ENCODE results near the gene SLC44A4. TPM values are rescaled to one million over a fixed set of nuclear protein-coding genes. Genes with fewer than 3 reads are reported as not detected.

The SLC44A4 gene
- total RNA-seq, 5 donors from 2014 or later (not counting 1 experiment from before 2014, with no cell fraction given) = 0.13 to 0.96 (median 0.57) TPM; not detected in 2

DNA sequence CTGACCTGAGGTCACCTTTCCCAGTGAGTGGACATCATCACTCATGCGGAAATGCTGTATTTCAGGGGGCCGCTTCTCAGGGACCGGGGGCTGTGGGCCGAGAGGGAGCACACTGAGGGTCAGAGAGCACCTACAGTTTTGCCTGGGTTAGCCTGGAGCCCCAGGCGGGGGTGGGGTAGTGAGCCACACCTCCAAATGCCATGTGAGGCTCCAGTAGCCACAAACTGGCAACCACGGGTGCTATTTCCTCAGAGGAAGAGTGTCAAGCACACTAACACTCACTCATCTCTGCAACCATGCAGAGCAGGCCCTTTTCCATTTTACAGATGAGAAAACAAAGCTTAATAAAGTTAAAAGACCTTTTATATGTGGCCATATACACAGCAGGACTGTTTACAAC, 14.0 kb upstream of the SLC44A4 start:
- Mint-ChIP-seq H3K4me3 (no peak overlapping the region), H3K27me3 (no peaks in the 10 kb centered on the region), H3K36me3 (peaks cover 37% of the 10 kb centered on the region), H3K4me1 (peaks cover 10 to 14% (median 11%) of the 10 kb centered on the region in 3 donors), H3K27ac (no peak overlapping the region), H3K9me3 (no peaks in the 10 kb centered on the region)
- ATAC-seq (replicated peaks in 1 of 4) (no peak), DNase-seq (no peak)
- CTCF ChIA-PET = no interaction called here
- peaks cover 11 to 59% of the 10 kb centered on the region in 2 donors for H3K36me3 ChIP-seq (ENCODE audit: control insufficient read depth in 2 of 2, extremely low read depth in 1 of 2, insufficient read depth in 1 of 2, low read length in 1 of 2)
- H3K27ac ChIP-seq (ENCODE audit: low read length) = no peak overlapping the region
- H3K27me3 ChIP-seq (replicated peaks in 1 of 2; ENCODE audit: control insufficient read depth in 2 of 2, extremely low read depth in 1 of 2, insufficient read depth in 2 of 2, low read length in 1 of 2) = no peaks in the 10 kb centered on the region
- peaks cover 3 to 11% of the 10 kb centered on the region in 2 experiments for H3K4me1 ChIP-seq (ENCODE audit: control insufficient read depth in 1 of 2, extremely low read depth in 1 of 2, insufficient read depth in 2 of 2, low read length in 2 of 2)
- no peaks in the 10 kb centered on the region for H3K9me3 ChIP-seq
- no peak overlapping the region for H3K4me3 ChIP-seq (ENCODE audit: control insufficient read depth in 1 of 2, extremely low read depth in 1 of 2, low read length in 1 of 2)
- POLR2A ChIA-PET = no interaction called here
- WGBS (ENCODE audit: insufficient coverage) = 100% methylated on average over 5 of the region's 6 CpGs

DNA sequence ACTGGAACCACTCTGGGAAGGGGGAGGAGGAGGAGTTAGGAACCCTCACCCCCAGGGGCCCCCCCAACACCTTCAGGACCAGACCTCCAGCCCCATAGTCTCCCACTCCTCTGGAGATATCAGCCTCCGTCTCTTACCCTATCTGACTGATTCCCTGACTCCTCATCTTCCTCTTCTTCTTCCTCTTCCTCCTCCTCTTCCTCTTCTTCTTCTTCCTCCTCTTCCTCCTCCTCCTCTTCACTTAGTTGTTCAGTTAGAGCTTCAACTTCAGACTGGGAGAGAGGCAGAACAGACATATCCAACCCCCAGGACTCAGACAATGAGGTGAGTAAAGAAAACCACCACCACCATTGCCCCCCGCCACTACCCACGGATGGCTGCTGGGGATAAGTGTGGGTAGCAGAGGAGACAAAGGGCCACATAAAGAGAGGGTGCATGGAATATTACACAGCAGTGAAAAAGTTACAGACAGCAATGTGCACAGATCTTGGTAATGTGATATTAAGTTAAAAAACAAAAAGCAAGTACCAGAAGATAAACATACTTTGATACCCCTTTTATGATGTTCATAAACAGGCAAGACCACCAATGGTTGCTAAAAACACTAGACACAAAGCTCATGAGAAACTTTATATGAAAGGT, 10.7 kb upstream of the SLC44A4 start:
- no peaks in the 10 kb centered on the region for H3K4me1 Mint-ChIP-seq
- H3K27me3 ChIP-seq (replicated peaks in 1 of 2; ENCODE audit: control insufficient read depth in 2 of 2, extremely low read depth in 1 of 2, insufficient read depth in 2 of 2, low read length in 1 of 2) = no peaks in the 10 kb centered on the region
- peaks cover 22 to 78% of the 10 kb centered on the region in 2 donors for H3K36me3 ChIP-seq (ENCODE audit: control insufficient read depth in 2 of 2, extremely low read depth in 1 of 2, insufficient read depth in 1 of 2, low read length in 1 of 2)
- no peak overlapping the region for H3K27ac ChIP-seq (ENCODE audit: low read length)
- peaks cover 51% of the 10 kb centered on the region for H3K36me3 Mint-ChIP-seq
- no peaks in the 10 kb centered on the region for H3K9me3 ChIP-seq
- DNase-seq = no peak
- H3K4me1 ChIP-seq (ENCODE audit: control insufficient read depth in 1 of 2, extremely low read depth in 1 of 2, insufficient read depth in 2 of 2, low read length in 2 of 2) = no peaks in the 10 kb centered on the region
- H3K4me3 Mint-ChIP-seq = no peak overlapping the region
- ATAC-seq (replicated peaks in 1 of 4) = no peak
- H3K27ac Mint-ChIP-seq = no peak overlapping the region
- no CpG with 5 or more reads among the region's 3 CpGs for WGBS (ENCODE audit: insufficient coverage)
- POLR2A ChIA-PET = no interaction called here
- no peaks in the 10 kb centered on the region for H3K27me3 Mint-ChIP-seq
- H3K9me3 Mint-ChIP-seq = no peaks in the 10 kb centered on the region
- CTCF ChIA-PET = interaction anchor here in 1 of 2 donors (0.6 to 0.7 kb wide), 2 partner anchors 9 to 98 kb away, joined by 7 read pairs; no protein-coding TSS in a partner anchor
- H3K4me3 ChIP-seq (ENCODE audit: control insufficient read depth in 1 of 2, extremely low read depth in 1 of 2, low read length in 1 of 2) = no peak overlapping the region

DNA sequence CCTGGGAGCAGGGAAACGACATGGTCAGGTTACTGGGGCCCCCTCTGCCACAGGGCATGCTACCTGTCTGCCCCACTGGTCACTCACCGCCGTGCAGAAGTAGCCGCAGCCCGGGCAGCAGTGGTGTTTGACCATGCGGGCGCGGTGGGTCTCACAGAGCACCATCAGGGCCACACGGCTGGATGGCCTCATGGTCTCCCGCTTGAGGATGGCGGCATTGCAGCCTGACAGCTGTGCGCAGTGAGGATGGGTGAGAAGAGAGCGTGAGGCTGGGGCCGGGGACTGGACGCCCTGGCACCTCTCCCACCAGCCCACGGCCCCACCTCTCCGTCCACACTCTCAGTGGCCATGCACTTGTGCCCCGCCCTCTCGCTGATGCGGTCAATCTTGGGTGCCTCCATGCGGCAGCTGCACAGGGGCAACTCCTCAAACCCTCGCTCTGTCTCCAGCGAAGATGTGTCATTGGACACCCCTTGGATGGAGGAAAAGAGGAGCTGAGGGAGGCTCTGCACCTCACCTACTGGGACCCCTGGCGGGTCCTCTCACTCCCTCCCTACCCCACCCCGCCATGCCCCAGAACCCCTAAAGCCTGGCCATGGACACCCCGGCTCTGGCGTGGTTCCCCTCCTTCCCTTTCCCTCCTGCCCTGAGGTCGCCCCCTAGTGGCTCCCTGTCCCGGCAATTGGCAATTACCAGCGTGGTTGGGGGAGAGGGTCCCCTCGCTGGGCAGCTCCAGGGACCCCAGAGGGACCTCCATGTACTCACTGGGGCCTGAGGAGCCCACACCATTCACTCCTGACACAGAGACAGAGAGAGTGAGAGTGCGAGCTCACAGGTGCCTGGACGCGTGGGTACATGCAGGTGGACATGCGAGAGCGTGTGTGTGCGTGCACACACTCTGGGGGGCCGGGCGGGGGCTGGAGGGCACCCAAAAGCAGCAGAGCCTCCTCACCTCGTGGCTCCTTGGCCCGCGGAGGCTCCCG, 9.8 kb upstream of the SLC44A4 start:
- Mint-ChIP-seq H3K27me3 (no peaks in the 10 kb centered on the region), H3K9me3 (no peaks in the 10 kb centered on the region), H3K4me3 (no peak overlapping the region), H3K27ac (no peak overlapping the region), H3K4me1 (no peaks in the 10 kb centered on the region), H3K36me3 (peaks cover 50% of the 10 kb centered on the region)
- H3K4me1 ChIP-seq (ENCODE audit: control insufficient read depth in 1 of 2, extremely low read depth in 1 of 2, insufficient read depth in 2 of 2, low read length in 2 of 2) = no peaks in the 10 kb centered on the region
- DNase-seq (peak in 30 of 35 experiments; percentile 10 to 68 (median 44)), ATAC-seq (replicated peaks in 1 of 4) (peak in 3 of 4 experiments; percentile 41 to 57 (median 55))
- H3K36me3 ChIP-seq (ENCODE audit: control insufficient read depth in 2 of 2, extremely low read depth in 1 of 2, insufficient read depth in 1 of 2, low read length in 1 of 2) = peaks cover 25 to 79% of the 10 kb centered on the region in 2 donors
- CTCF ChIA-PET = interaction anchor here (0.6 to 1.1 kb wide), 5 partner anchors 9 to 97 kb away, joined by 3 to 7 read pairs (median 3); partner anchors contain the start of genes DXO (in 1 of the 2), EHMT2 (in 1 of the 2) and ZBTB12 (in 1 of the 2)
- POLR2A ChIA-PET = no interaction called here
- H3K9me3 ChIP-seq = no peaks in the 10 kb centered on the region
- H3K27me3 ChIP-seq (replicated peaks in 1 of 2; ENCODE audit: control insufficient read depth in 2 of 2, extremely low read depth in 1 of 2, insufficient read depth in 2 of 2, low read length in 1 of 2) = no peaks in the 10 kb centered on the region
- no peak overlapping the region for H3K27ac ChIP-seq (ENCODE audit: low read length)
- WGBS (ENCODE audit: insufficient coverage) = 78% methylated on average over 16 of the region's 43 CpGs
- no peak overlapping the region for H3K4me3 ChIP-seq (ENCODE audit: control insufficient read depth in 1 of 2, extremely low read depth in 1 of 2, low read length in 1 of 2)

DNA sequence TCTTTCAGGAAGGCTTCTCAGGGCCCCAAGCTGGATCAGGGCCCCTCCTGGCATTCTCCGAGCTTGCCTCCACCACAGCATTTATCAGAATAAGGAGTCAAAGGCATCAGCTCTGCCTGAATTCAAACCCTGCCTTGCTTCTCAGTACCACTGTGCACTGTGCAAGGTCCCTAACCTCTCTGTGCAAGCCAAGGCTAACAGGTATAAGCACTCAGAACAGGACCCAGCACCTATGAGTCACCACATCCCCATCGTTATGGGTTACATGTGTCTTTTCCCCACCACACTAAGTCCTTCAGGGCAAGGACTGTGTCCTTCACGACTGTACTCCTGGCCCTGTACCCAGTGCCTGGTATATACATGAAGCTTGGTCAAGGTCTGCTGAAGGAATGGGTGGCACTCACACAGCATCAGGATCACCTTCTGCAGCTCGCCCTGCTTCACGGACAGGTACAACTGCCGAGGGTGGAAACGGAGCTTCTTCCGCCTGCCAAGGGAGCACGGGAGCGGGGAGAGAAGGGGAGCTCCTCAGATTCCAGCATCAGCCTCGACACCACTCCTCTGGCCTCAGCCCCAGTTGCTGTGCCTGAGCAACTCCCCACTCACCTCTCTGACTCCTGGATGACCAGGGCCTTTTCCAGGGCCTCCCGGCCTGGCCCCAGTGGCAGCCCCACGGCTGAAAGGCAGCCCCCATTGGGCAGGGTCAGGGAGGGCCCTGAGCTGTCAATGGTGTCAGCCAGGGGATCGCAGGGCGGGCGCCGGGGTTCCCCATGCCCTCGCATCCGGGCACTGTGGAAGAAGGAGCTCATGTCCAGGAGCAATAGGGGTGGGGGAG, 8.6 kb upstream of the SLC44A4 start:
- no peak overlapping the region for H3K27ac ChIP-seq (ENCODE audit: low read length)
- Mint-ChIP-seq H3K4me1 (no peaks in the 10 kb centered on the region), H3K4me3 (no peak overlapping the region), H3K36me3 (peaks cover 52% of the 10 kb centered on the region), H3K27me3 (no peaks in the 10 kb centered on the region), H3K27ac (no peak overlapping the region), H3K9me3 (no peaks in the 10 kb centered on the region)
- DNase-seq (no peak), ATAC-seq (replicated peaks in 1 of 4) (no peak)
- H3K36me3 ChIP-seq (ENCODE audit: control insufficient read depth in 2 of 2, extremely low read depth in 1 of 2, insufficient read depth in 1 of 2, low read length in 1 of 2) = peaks cover 31 to 79% of the 10 kb centered on the region in 2 donors
- POLR2A ChIA-PET = no interaction called here
- CTCF ChIA-PET = interaction anchor here in 1 of 2 donors (1.1 kb wide), 1 partner anchor 10 kb away, joined by 6 read pairs; the partner anchor contains the start of gene EHMT2
- no peak overlapping the region for H3K4me3 ChIP-seq (ENCODE audit: control insufficient read depth in 1 of 2, extremely low read depth in 1 of 2, low read length in 1 of 2)
- H3K27me3 ChIP-seq (replicated peaks in 1 of 2; ENCODE audit: control insufficient read depth in 2 of 2, extremely low read depth in 1 of 2, insufficient read depth in 2 of 2, low read length in 1 of 2) = no peaks in the 10 kb centered on the region
- WGBS (ENCODE audit: insufficient coverage) = 97% methylated on average over 11 of the region's 19 CpGs
- no peaks in the 10 kb centered on the region for H3K9me3 ChIP-seq
- H3K4me1 ChIP-seq (ENCODE audit: control insufficient read depth in 1 of 2, extremely low read depth in 1 of 2, insufficient read depth in 2 of 2, low read length in 2 of 2) = no peaks in the 10 kb centered on the region

DNA sequence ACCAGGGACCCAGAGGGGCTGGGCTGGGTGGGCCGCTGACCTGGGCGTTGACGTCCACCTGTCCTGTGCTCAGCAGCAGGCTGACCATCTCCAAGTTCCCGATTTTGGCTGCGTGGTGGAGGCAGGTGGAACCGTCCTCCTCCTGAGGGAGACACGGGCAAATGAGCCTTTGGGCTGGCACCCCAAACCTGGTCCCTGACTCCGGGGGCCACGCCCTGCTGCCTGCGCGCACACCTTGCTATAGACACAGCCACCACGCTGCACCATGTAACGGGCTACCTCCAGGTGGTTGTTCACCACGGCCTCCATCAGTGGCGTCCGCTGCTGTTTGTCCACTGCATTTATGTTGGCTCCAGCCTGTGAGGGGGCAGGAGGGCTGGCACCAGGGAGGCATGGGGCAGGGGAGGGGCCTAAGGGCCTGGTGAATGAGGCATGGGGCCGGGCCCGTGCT, 7.8 kb upstream of the SLC44A4 start:
- no peak for ATAC-seq (replicated peaks in 1 of 4)
- Mint-ChIP-seq H3K9me3 (no peaks in the 10 kb centered on the region), H3K27me3 (no peaks in the 10 kb centered on the region), H3K4me3 (no peak overlapping the region), H3K36me3 (peaks cover 51% of the 10 kb centered on the region), H3K4me1 (peaks cover 0 to under 1% (median 0%) of the 10 kb centered on the region in 3 donors), H3K27ac (no peak overlapping the region)
- Histone ChIP-seq H3K27ac (ENCODE audit: low read length) (no peak overlapping the region), H3K9me3 (no peaks in the 10 kb centered on the region), H3K4me1 (ENCODE audit: control insufficient read depth in 1 of 2, extremely low read depth in 1 of 2, insufficient read depth in 2 of 2, low read length in 2 of 2) (no peaks in the 10 kb centered on the region), H3K36me3 (ENCODE audit: control insufficient read depth in 2 of 2, extremely low read depth in 1 of 2, insufficient read depth in 1 of 2, low read length in 1 of 2) (peaks cover 30 to 80% of the 10 kb centered on the region in 2 donors), H3K4me3 (ENCODE audit: control insufficient read depth in 1 of 2, extremely low read depth in 1 of 2, low read length in 1 of 2) (no peak overlapping the region), H3K27me3 (replicated peaks in 1 of 2; ENCODE audit: control insufficient read depth in 2 of 2, extremely low read depth in 1 of 2, insufficient read depth in 2 of 2, low read length in 1 of 2) (no peaks in the 10 kb centered on the region)
- DNase-seq = no peak
- WGBS (ENCODE audit: insufficient coverage) = 97% methylated on average over 18 of the region's 18 CpGs
- CTCF ChIA-PET = no interaction called here
- POLR2A ChIA-PET = no interaction called here
